ENCODE measurements around the gene TMEM259.

DNA sequence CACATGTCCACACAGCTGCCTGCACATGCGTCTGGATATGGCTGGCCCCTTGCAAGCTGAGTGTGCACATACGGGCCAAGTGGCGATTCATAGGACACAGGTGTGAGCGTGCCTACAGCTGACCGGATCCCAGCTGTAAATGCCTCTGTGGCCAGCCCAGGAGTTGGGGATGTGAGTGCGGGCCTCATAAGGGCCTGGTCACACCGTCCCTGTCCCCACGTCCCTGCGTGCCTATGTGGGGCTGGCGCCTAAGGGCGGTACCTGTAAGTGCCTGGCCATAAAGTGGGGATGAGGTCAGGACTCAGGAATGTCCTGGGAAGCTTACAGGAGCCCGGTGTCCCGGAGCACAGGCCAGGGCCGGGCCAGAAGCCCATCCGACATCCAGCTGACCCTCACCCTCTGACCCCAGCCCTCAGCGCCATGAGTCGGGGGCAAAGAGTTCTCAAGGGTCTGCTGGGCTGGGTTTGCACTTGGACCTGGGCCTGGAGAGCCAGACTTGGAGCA lies 44.7 kb upstream of the TMEM259 start:
- no peak for TF ChIP-seq CTCF (IDR thresholded peaks at IDR 0.05; ENCODE audit: low read length)
- no peak for TF ChIP-seq EZH2 (IDR thresholded peaks at IDR 0.05; ENCODE audit: borderline replicate concordance, low read length)
